ENCODE data around the gene MOGAT2. TPM values are rescaled to one million over a fixed set of nuclear protein-coding genes. Genes with fewer than 3 reads are reported as not detected.

Gene MOGAT2
- total RNA-seq, 1 experiment from 2014 or later, result 0.08 TPM

- no TSS peak for BruUV-seq (replicated peaks)
- DNase-seq (ENCODE audit: low read depth, low spot score) (no peak), ATAC-seq (no peak)
- Histone ChIP-seq H3K9me3 (ENCODE audit: control insufficient read depth, insufficient read depth, low read depth, low read length) (no peaks in the 10 kb centered on the region), H3K27ac (ENCODE audit: low read length) (no peak overlapping the region), H3K4me1 (ENCODE audit: control insufficient read depth, insufficient read depth, low read length) (no peaks in the 10 kb centered on the region), H3K36me3 (ENCODE audit: control insufficient read depth, insufficient read depth, low read length) (no peaks in the 10 kb centered on the region), H3K27me3 (ENCODE audit: control insufficient read depth, insufficient read depth, low read length) (no peaks in the 10 kb centered on the region), H3K4me3 (ENCODE audit: low read depth in 2 of 2, low read length in 2 of 2) (no peak overlapping the region)
- POLR2A ChIA-PET, result interaction anchor here (0.5 kb wide), 1 partner anchor 120 kb away, joined by 3 read pairs; no protein-coding TSS in a partner anchor
- intact Hi-C loops (cut with micrococcal nuclease; ENCODE audit: unreplicated experiment) (loop anchor here (5.0 kb wide), 1 partner anchor 147 kb away; no protein-coding TSS in a partner anchor), in situ Hi-C loops (cut with HindIII; ENCODE audit: low pct_unique_long_range_greater_than_20kb, low sequenced_read_pairs) (no loop called here)
- CTCF ChIA-PET, result no interaction called here
- TF ChIP-seq REST (IDR thresholded peaks at IDR 0.05; ENCODE audit: insufficient read depth in 1 of 2, low read depth in 2 of 2, low read length in 1 of 2) (no peak), CTCF (IDR thresholded peaks at IDR 0.05) (no peak), TCF7L2 (IDR thresholded peaks at IDR 0.05; ENCODE audit: low read depth, low read length) (no peak), POLR2AphosphoS5 (IDR thresholded peaks at IDR 0.05; ENCODE audit: low read depth, low read length) (no peak), SIN3A (IDR thresholded peaks at IDR 0.05; ENCODE audit: borderline replicate concordance, insufficient read depth, low read depth, low read length) (no peak)
Observed at GRCh38 chr11:75720639-75721038, 3.0 kb downstream of the MOGAT2 start.

- intact Hi-C loops (cut with micrococcal nuclease; ENCODE audit: unreplicated experiment), result loop anchor here (5.0 kb wide), 1 partner anchor 145 kb away; no protein-coding TSS in a partner anchor
- in situ Hi-C loops (cut with HindIII; ENCODE audit: low pct_unique_long_range_greater_than_20kb, low sequenced_read_pairs), result no loop called here
- Histone ChIP-seq H3K4me1 (ENCODE audit: control insufficient read depth, insufficient read depth, low read length) (no peaks in the 10 kb centered on the region), H3K36me3 (ENCODE audit: control insufficient read depth, insufficient read depth, low read length) (no peaks in the 10 kb centered on the region), H3K9me3 (ENCODE audit: control insufficient read depth, insufficient read depth, low read depth, low read length) (no peaks in the 10 kb centered on the region), H3K27me3 (ENCODE audit: control insufficient read depth, insufficient read depth, low read length) (no peaks in the 10 kb centered on the region), H3K4me3 (ENCODE audit: low read depth in 2 of 2, low read length in 2 of 2) (no peak overlapping the region), H3K27ac (ENCODE audit: low read length) (no peak overlapping the region)
- ChIA-PET CTCF (interaction anchor here (0.9 kb wide), 1 partner anchor 16 kb away, joined by 3 read pairs; no protein-coding TSS in a partner anchor), POLR2A (no interaction called here)
- no peak for DNase-seq (ENCODE audit: low read depth, low spot score)
- BruUV-seq (replicated peaks), result no TSS peak
- TF ChIP-seq CTCF (IDR thresholded peaks at IDR 0.05) (no peak), POLR2AphosphoS5 (IDR thresholded peaks at IDR 0.05; ENCODE audit: low read depth, low read length) (no peak), SIN3A (IDR thresholded peaks at IDR 0.05; ENCODE audit: borderline replicate concordance, insufficient read depth, low read depth, low read length) (no peak)
- no peak for ATAC-seq
Observed at GRCh38 chr11:75721852-75722668, 4.4 kb downstream of the MOGAT2 start.

Measured in Panc1 (cell line).